ENCODE data around the gene MRPS27. TPM values are rescaled to one million over a fixed set of nuclear protein-coding genes. Genes with fewer than 3 reads are reported as not detected.

The MRPS27 gene
- total and polyA plus RNA-seq, 9 of the 15 experiments (the other 6 are each of a cell fraction or from before 2014, with no cell fraction given): 73.6 to 144 (median 106) TPM

- TF ChIP-seq SPI1 (IDR thresholded peaks at IDR 0.05; ENCODE audit: borderline replicate concordance, low read depth, low read length) (peak; percentile 46; the same call in 1 of the 2 replicates), CSDE1 (IDR thresholded peaks at IDR 0.05) (0 out of 4 replicates have a peak, but pooled peaks of 1 of the 2 experiments have one; percentile 70), ETV5 (CRISPR knock-in tag; IDR thresholded peaks at IDR 0.05; ENCODE audit: low read depth) (no peak; the same call in none of the 2 replicates), MITF (IDR thresholded peaks at IDR 0.05) (no peak), ILF3 (IDR thresholded peaks at IDR 0.05; ENCODE audit: borderline replicate concordance) (no peak), ZC3H4 (CRISPR knock-in tag; IDR thresholded peaks at IDR 0.05; ENCODE audit: borderline replicate concordance) (peak; percentile 75; the same call in 1 of the 2 replicates), ZNF24 (IDR thresholded peaks at IDR 0.05) (no peak), ZNF512 (tag; IDR thresholded peaks at IDR 0.05) (no peak), NR3C1 (CRISPR knock-in tag; IDR thresholded peaks at IDR 0.05) (no peak), ZNF263 (CRISPR knock-in tag; IDR thresholded peaks at IDR 0.05; ENCODE audit: borderline replicate concordance) (peak; percentile 27; the same call in 1 of the 2 replicates), ZBTB26 (CRISPR knock-in tag; IDR thresholded peaks at IDR 0.05) (peak; percentile 22; the same call in 1 of the 2 replicates), DPF2 (IDR thresholded peaks at IDR 0.05) (no peak), GTF2B (IDR thresholded peaks at IDR 0.05; ENCODE audit: extremely low read depth, insufficient read length) (peak; percentile 82), ZNF507 (tag; conservative IDR thresholded peaks at IDR 0.05) (no peak), PBX2 (CRISPR knock-in tag; IDR thresholded peaks at IDR 0.05; ENCODE audit: low read depth) (no peak), PBX2 (tag; conservative IDR thresholded peaks at IDR 0.05; ENCODE audit: low read depth) (peak; percentile 36; the same call in 1 of the 2 replicates), NEUROD1 (IDR thresholded peaks at IDR 0.05; ENCODE audit: borderline replicate concordance, low read depth, low read length, partially characterized antibody) (peak; percentile 58), ZFX (CRISPR knock-in tag; IDR thresholded peaks at IDR 0.05) (peak; percentile 76)
These were observed at the start of gene MRPS27, which contains the start of gene PTCD2 (continued) for GRCh38 chr5:72319976-72320752.
